ENCODE measurements around the gene C11orf87. TPM values are rescaled to one million over a fixed set of nuclear protein-coding genes. Genes with fewer than 3 reads are reported as not detected.

The C11orf87 gene
- total RNA-seq, 1 experiment from 2014 or later = not detected

- no peak for DNase-seq (ENCODE audit: extremely low read depth, low read depth)
Observed at GRCh38 chr11:109435121-109435742, 13.2 kb downstream of the C11orf87 start.

DNA sequence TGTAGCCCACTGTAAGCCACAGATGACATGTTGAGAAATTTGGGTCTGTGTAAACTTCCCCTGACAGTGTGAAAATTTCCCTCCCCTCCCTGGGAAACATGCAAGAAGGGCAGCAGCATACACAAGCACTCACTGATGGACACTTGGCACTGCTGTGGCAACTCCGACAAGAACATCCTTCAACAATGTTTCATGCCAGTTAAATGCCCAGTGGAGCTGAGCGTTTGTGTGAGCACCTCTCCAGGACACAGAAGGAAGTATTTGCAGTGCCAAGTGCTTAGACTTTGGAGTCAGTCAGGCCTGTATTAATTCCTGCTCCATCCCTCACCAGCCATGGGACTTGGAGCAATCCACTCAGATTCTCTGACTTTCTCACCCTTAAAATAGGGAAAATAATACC is 17.7 kb downstream of the C11orf87 start:
- DNase-seq (ENCODE audit: extremely low read depth, low read depth) = no peak

DNA sequence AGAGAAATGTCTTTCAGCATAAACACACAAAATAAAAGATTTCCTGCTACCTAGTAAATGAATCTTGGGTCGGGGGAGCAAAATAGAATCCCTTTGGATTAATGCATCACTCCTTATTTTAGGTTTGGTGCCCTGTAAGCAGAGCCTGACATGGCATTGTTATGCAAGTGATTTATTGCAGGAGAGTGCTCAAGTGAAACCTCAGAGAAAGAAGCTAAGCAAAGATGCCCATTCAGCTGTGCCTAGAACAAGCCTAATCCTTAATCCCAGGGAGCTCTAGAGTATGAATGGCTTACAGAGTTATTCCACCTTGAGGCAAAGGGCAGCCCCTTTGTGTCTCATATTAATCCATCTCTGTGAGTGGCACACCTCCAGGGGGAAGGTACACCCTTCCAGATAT is 21.1 kb downstream of the C11orf87 start:
- no peak for DNase-seq (ENCODE audit: extremely low read depth, low read depth)

DNA sequence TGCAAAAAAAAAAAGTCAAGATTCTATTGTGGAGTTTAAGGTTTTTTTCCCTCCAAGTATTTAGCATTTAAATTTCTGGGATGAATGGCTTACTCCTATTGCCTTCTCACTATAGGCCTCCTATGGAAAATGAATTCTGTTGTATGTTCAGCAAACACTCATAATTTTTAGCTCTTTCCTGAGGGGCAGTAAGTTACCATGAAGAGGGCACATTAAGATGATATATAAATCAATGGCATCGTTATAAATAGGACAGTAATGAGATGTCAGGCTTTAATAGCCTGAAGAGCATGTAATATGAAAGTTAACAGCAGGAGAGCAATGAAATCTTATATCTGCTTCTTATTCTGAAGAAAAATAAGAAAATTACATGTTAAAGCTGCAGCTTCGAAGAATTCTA is 32.9 kb downstream of the C11orf87 start:
- no peak for DNase-seq (ENCODE audit: extremely low read depth, low read depth)

Data from NCI-H460 (cell line).